Left hindlimb (tissue), 1 donor: ENCODE results near the gene LGI4.
"Not testable (repeated sequence)": the region's sequence is repeated elsewhere in the genome, so short reads cannot be mapped to it uniquely, and the experiment has no call there.

ENCODE experiments used
- DNase-seq: peaks from one replicate; pipeline ENCODE4 v3.0.0-alpha.2; 2018

Gene LGI4

GRCh38 chr19:35141837-35142605 is 7.2 kb upstream of the LGI4 start:
- DNase-seq = peak; percentile 43

- peak; percentile 93 for DNase-seq
Measured at GRCh38 chr19:35140962-35141836, 6.3 kb upstream of the LGI4 start.

GRCh38 chr19:35140207-35140961 is 5.5 kb upstream of the LGI4 start:
- DNase-seq = peak; percentile 38

GRCh38 chr19:35138305-35138892 is 3.5 kb upstream of the LGI4 start, which contains the start of gene FXYD1:
Gene FXYD1 (plus strand): TSS chr19:35138824. CDS start chr19:35140080, 1,256 bp downstream.
- DNase-seq = peak; percentile 91

- DNase-seq = no peak
Measured at GRCh38 chr19:35136977-35137702, 2.3 kb upstream of the LGI4 start.

- no peak for DNase-seq
Measured at GRCh38 chr19:35136231-35136630, 1.4 kb upstream of the LGI4 start.

GRCh38 chr19:35135389-35135909 is 590 bp upstream of the LGI4 start:
- peak; percentile 89 for DNase-seq

GRCh38 chr19:35133826-35134225 is 1.0 kb downstream of the LGI4 start:
- DNase-seq = no peak

- DNase-seq = no peak
Measured at GRCh38 chr19:35132254-35132653, 2.6 kb downstream of the LGI4 start.

- DNase-seq = no peak
Measured at GRCh38 chr19:35130761-35131720, 3.8 kb downstream of the LGI4 start.

- DNase-seq = not testable (repeated sequence)
Measured at GRCh38 chr19:35129724-35130274, 5.1 kb downstream of the LGI4 start.

GRCh38 chr19:35128398-35129057 is 6.3 kb downstream of the LGI4 start:
- DNase-seq = no peak

GRCh38 chr19:35127871-35128270 is 7.0 kb downstream of the LGI4 start:
- no peak for DNase-seq

- no peak for DNase-seq
Measured at GRCh38 chr19:35126624-35126959, 8.3 kb downstream of the LGI4 start.

GRCh38 chr19:35125749-35126623 is 8.9 kb downstream of the LGI4 start:
- no peak for DNase-seq

GRCh38 chr19:35125270-35125717 is 9.6 kb downstream of the LGI4 start:
- DNase-seq = no peak

- DNase-seq = peak; percentile 96
Measured at GRCh38 chr19:35124098-35125060, 10.5 kb downstream of the LGI4 start.
